ENCODE data around the gene CCDC197.

Gene CCDC197

GRCh38 chr14:93998871-93999403 is 1.8 kb downstream of the CCDC197 start:
- FAIRE-seq (no peak), DNase-seq (ENCODE audit: insufficient read length, low spot score) (no peak)

GRCh38 chr14:93999573-93999972 is 2.5 kb downstream of the CCDC197 start:
- FAIRE-seq (no peak), DNase-seq (ENCODE audit: insufficient read length, low spot score) (no peak)

GRCh38 chr14:94000267-94000666 is 3.2 kb downstream of the CCDC197 start:
- DNase-seq (ENCODE audit: insufficient read length, low spot score) (no peak), FAIRE-seq (no peak)

- no peak for DNase-seq (ENCODE audit: insufficient read length, low spot score)
- no peak for FAIRE-seq
These were observed 3.9 kb downstream of the CCDC197 start for GRCh38 chr14:94001016-94001415.

GRCh38 chr14:94001501-94002396 is 4.6 kb downstream of the CCDC197 start:
- DNase-seq (ENCODE audit: insufficient read length, low spot score): peak; percentile 87
- peak; percentile 82 for FAIRE-seq

- DNase-seq (ENCODE audit: insufficient read length, low spot score) (no peak), FAIRE-seq (peak; percentile 48)
These were observed 6.3 kb downstream of the CCDC197 start for GRCh38 chr14:94003397-94003796.

GRCh38 chr14:94004015-94004414 is 6.9 kb downstream of the CCDC197 start:
- DNase-seq (ENCODE audit: insufficient read length, low spot score) (no peak), FAIRE-seq (no peak)

- DNase-seq (ENCODE audit: insufficient read length, low spot score) (no peak), FAIRE-seq (no peak)
These were observed 8.4 kb downstream of the CCDC197 start for GRCh38 chr14:94005324-94006073.

- FAIRE-seq (no peak), DNase-seq (ENCODE audit: insufficient read length, low spot score) (no peak)
These were observed 11.1 kb downstream of the CCDC197 start for GRCh38 chr14:94008234-94008633.

GRCh38 chr14:94009767-94010166 is 12.7 kb downstream of the CCDC197 start:
- peak; percentile 26 for DNase-seq (ENCODE audit: insufficient read length, low spot score)
- no peak for FAIRE-seq

- FAIRE-seq (no peak), DNase-seq (ENCODE audit: insufficient read length, low spot score) (no peak)
These were observed 13.5 kb downstream of the CCDC197 start for GRCh38 chr14:94010625-94011024.

- FAIRE-seq (no peak), DNase-seq (ENCODE audit: insufficient read length, low spot score) (no peak)
These were observed 14.7 kb downstream of the CCDC197 start for GRCh38 chr14:94011795-94012194.

GRCh38 chr14:94014382-94014781 is 17.3 kb downstream of the CCDC197 start:
- DNase-seq (ENCODE audit: insufficient read length, low spot score): no peak
- no peak for FAIRE-seq

GRCh38 chr14:94015223-94015622 is 18.1 kb downstream of the CCDC197 start:
- no peak for FAIRE-seq
- no peak for DNase-seq (ENCODE audit: insufficient read length, low spot score)

- no peak for DNase-seq (ENCODE audit: insufficient read length, low spot score)
- no peak for FAIRE-seq
These were observed 19.4 kb downstream of the CCDC197 start for GRCh38 chr14:94016446-94016976.

GRCh38 chr14:94018308-94018707 is 21.2 kb downstream of the CCDC197 start:
- no peak for DNase-seq (ENCODE audit: insufficient read length, low spot score)
- no peak for FAIRE-seq

GRCh38 chr14:94019329-94019728 is 22.2 kb downstream of the CCDC197 start:
- FAIRE-seq (no peak), DNase-seq (ENCODE audit: insufficient read length, low spot score) (no peak)

- no peak for DNase-seq (ENCODE audit: insufficient read length, low spot score)
- no peak for FAIRE-seq
These were observed 23.2 kb downstream of the CCDC197 start for GRCh38 chr14:94020267-94020666.

GRCh38 chr14:94021001-94021400 is 23.9 kb downstream of the CCDC197 start:
- FAIRE-seq (no peak), DNase-seq (ENCODE audit: insufficient read length, low spot score) (no peak)

- DNase-seq (ENCODE audit: insufficient read length, low spot score) (no peak), FAIRE-seq (no peak)
These were observed 24.5 kb downstream of the CCDC197 start for GRCh38 chr14:94021416-94022157.
